COLO829 (cell line): Measurements from ENCODE around the gene TH.

Source experiments
- DNase-seq: peaks from one replicate; pipeline ENCODE4 v3.0.0; 2012; ENCODE audit warnings: low spot score

TH gene

DNA sequence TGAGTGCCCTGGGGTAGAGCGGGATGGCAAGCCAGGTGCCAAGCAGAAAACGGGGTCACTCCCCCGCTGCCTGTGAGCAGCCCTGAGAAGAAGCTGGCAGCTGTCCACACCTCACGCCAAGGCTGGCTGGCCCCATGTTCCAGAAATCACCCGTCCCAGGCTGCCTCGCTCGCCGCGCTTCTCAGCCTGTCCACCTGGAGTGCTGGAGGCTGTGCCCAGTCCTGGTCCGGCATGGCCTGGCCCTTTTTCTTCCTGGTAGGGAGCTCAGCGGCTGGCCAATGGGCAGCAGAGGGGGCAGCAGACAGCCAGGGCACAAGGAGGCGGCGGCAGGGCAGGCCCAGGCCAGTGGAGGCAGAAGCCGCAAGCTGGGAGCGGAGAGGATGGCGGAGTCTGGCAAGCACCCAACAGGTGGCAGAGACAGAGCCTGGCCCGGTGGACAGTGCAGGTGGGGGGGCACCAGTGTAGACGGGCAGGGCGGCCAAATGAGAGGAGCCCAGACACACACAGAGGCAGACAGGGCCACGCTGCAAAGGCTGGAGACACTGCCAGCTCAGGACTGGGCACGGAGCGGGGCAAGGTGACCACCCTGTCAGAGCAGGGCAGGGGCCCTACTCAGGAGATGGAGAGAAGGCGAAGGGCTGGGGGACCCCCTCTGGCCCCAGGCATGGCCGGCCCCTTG, 37.2 kb upstream of the TH start:
- no peak for DNase-seq

DNA sequence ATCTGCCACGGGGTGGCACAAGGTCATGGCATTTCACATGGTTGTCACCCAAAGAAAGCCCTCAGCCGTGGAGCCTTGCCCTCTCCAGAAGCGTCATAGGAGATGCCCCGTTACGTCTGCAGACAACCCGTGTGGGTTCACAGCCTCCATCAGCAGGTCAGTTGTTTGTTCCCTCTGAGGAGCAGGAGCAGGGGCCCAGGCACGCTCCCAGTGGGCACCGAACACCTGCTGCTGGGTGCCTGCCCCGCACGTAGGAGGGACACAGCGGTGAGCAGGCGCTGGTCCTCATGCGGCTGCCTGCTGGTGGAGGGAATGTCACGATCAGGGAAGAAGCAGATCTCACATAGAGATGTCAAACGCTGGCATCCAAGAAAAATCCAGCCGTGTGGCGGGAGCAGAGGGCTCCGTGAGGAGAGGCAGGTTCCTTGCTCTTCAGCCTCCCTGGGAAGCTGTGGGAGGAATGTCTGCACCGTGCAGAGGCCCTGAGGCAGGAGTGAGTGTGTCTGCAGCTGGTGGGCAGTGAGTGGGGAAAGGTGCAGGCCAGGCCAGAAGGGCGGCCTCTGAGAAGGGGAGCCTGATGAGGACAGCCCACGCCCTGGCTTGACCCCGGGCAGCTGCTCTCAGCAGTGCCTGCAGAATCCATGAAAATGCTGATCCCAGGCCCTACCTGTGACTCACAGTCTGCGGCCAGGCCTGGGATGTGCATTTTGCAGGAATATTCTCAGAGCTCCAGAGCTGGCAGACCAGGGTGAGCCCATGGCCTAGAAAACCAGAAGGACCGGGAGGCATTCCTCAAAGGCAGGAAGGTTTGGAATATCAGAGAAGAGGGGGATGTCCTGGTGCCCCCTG, 36.4 kb upstream of the TH start:
- no peak for DNase-seq

DNA sequence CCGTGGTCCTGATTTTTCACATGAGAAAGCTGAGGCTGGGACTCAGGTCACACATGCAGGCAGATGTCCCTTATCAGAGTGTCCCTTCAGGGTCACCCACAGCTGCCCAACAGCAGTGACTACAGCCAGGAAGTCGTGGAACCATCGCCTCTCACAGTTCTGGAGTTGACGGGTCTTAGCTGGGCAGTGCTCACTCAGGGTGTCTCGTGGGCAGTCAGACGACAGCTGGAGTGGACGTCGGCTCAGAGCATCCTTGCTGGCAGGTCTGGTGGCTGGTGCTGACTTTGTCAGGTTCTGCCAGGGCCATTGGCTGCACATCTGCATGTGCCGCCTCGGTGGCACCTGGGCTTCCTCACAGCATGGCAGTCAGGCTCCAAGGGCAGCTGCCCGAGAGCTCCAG, 35.6 kb upstream of the TH start:
- DNase-seq: no peak

DNA sequence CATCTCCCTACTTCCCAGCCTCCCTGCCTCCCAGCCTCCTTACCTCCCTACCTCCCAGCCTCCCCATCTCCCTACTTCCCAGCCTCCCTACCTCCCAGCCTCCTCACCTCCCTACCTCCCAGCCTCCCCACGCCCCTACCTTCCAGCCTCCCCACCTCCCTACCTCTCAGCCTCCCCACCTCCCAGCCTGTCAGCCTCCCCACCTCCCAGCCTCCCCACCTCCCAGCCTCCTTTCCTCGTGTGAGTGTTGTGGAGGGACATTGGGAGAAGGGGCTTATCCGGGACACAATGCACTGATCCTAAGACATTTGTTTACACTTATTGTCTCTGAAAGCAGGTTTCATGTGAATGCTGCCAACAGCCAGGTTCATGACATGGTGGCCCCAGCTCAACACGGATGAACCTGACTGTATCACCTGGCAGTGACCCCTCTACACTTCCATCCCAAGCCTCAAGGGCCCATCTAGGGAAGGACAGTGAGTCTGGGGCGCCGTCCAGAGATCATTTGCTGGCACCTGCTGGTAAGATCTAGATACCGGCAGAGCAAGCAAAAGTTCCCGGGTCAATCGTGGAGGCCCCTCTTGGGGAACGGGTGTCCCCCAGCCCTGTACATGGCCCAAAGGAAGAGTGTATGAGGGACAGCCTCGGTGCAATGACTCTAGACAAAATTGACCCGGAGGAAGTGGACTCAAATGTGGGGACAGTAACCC, 34.5 kb upstream of the TH start:
- no peak for DNase-seq

DNA sequence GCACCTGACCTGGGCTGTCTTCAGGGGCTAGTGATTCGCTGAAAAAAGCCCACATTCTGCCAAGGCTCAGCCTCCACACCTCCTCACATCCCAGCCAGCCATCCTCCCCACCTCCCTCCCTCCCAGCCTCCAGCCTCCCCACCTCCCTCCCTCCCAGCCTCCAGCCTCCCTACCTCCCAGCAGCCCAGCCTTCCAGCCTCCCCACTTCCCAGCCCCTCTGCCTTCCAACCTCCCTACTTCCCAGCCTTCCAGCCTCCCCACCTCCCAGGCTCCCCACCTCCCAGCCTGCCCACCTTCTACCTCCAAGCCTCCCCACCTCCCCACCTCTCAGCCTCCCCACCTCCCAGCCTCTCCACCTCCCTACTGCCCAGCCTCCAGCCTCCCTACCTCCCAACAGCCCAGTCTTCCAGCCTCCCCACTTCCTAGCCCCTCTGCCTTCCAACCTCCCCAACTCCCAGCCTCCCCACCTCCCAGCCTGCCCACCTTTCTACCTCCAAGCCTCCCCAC, 33.7 kb upstream of the TH start:
- DNase-seq: no peak

DNA sequence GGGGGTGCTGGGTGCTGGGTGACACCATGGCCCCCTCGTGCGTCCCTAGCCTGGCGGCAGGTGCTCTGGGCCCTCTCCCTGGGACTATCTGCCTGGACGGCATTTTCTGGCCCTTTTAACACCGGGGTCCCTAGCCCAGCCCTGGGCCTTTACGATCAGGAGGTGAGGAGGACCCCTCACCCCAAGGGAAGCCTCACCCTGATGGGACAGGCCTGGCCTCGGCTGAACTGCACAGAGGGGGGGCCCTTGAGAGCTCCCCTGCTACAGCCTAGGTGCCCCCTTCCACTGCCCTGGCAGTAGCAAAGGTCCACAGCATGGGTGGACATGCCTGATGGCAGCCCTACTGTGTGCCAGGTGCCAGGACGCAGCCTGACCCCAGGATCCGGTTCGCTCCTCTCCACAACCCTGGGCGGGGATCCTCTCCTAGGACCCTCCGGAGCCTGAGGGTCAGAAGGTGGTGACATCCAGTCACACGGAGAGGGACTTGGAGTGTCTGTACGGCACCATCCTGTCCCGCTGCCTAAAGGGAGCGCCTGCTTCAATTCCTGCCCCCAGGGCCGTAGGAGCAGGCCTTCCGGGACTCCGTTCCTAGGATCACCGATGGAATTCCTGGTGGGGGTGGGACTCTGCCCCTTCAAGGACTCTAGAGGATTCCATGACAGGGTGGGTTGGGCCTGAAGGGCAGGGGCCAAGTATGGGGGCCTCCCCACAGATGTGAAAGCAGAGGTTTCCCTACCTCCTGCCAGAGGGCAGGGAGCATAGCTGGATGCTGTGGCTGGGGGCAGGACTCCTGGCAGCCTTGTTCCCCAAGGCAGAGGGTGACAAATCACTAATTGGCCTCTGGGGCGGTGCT, 33.0 kb upstream of the TH start:
- DNase-seq: no peak

DNA sequence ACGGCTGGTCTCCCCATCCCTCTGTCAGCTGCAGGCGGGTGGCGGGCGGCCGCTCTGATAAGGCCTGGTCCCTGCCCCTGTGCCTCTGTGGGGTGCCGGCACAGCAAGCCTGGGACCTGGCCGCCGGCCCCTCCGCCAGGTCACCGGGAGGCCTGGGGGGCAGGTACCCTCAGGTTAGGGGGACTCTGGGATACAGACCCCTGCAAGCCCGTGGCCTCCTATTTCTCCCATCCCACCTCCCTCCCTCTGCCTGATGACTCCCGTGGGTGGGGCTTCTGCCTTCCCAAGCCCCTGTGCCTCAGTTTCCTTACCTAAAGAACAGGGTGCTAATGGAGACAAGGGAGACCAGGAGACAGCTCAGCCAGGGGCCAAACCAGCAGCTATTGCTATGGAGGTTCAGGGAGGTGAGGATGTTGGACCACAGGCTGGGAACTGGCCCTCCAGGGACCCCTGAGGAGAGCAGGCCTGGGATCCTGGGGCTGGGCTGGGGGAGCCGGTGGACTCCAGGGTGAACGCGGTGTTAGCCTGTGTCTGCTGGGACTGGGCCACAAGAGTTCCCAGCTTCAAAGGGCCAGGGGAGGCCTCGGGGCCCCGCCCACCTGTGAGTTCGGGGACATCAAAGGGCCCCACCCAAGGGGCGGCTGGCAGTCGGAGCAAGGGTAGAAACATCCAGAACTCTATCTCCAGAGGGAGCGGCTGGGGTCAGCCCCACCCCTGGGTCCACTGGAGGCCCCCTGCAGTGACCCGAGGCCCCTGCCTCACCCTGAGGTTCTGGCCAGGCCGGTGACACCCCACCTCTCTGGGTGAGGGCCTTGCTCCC, 32.0 kb upstream of the TH start:
- no peak for DNase-seq

DNA sequence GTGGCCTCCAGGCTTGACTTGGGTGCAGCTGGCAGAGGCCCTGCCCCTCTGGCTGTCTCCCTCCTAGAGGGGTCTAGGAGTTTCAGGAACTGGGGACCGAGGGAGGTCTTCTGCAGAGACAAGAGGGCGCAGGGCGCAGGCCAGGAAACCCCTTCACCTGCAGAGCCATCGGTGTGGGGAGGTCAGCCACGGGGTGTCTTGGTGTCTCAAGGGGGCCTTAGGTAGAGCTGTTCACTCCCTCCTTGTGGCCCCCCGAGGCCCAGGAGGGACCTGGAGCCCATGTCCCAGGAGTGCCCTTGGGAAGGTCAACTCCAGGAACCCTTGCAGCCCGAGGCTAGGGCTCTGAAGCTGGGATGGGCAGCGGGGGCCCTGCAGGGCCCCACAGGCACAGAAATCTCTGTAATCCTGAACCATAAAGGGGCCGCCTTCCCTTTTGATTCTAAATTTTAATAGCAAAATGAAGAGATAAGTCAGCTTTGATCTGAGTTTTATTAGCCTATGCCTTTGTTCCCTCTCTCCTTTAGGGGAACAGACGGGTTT, 31.4 kb upstream of the TH start:
- DNase-seq: no peak

DNA sequence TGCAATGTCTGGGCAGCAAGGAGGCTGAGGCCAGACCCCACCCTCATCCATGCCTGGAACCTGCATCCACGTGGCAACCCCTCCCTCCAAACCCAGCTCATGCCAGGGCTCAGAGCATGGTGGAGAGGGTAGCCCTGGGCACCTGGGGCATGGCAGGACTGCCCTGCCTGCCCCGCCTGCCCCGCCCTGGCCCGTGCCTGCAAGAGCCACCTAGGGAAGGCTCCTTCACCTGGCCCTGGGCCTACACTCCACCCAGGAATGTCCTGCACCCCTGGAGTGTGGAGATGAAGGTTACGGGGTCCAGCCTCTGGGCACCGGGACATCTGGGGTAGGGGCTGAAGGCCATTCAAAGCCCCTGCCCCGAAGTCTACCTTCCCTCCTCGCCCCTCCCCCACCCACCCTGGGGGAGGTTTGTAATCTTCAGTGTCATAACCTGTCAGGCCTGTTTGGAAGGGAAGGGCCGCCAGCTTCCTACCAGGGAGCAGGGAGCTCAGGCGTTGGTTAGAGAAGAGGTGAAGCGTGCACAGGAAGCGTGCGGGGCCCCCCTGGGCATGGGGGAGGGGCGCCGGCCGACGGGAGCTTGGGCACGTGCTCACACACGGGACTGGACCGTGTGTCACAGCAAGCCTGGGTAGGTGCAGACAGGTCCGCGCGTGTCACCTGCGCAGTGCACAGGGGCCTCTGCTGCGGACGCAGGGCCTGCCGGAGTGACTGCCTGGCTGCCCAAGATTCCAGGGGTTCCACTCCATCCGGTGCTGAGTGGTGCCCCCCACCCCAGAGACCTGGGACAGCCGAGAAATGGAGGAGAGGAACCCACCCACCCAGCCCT, 30.7 kb upstream of the TH start:
- no peak for DNase-seq

DNA sequence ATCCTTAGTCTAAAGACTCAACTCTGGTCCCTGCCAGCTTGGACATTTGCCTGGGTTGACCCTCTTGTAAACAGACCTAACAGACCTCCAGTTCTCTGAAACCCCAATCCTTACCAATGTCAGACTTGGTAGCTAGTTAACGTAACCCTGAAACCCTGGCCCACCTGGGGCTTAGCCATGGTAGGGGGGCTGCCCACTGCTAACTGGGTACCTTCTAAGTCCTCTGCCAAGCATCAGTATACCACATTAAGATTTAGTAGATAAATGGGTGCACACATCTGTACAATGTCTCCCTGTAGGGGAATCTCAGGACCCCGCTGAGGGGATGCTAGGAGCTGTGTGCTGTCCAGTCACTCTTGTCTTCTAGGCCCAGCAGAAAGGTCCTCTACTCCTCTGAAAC, 29.9 kb upstream of the TH start:
- no peak for DNase-seq

DNA sequence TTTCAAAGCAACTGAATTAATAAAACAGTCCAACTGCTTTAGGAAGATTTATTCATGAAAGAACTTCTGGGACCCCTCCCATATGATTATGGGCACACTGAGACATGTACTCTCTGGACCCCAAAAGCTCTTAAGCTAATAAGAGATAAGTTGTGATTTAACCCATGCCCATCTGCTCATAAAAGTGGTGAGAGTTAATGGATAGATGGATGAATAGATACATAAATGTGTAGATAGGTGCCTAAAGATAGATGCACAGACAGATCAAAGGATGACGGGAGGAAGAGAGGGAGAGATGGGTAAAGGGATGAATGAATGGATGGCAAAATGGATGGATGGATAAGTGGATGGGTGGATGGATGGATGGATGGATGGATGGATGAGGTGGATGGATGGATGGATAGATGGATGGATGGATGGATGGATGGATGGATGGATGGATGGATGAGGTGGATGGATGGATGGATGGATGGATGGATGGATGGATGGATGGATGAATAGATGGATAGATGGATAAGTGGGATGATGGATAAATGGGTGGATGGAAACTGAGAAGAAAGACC, 29.4 kb upstream of the TH start:
- DNase-seq: no peak

DNA sequence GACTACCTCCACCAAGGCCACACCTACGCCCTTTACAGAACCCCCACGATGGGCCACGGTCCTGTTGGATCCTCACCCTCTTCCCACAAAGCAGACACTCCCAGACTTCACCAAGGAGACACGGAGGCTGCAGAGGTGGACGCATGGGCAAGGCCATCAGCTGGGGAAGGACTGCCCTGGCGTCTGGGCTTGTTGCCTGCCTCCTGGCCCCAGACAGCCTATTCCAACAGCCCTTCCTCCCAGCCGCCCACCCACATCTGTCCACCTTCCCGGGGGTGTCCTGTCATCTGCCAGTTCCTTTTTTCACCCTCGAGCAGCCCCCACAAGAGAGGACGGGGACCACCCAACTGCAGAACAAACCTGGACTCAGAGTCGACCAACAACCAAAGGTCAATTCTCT, 28.9 kb upstream of the TH start:
- no peak for DNase-seq

DNA sequence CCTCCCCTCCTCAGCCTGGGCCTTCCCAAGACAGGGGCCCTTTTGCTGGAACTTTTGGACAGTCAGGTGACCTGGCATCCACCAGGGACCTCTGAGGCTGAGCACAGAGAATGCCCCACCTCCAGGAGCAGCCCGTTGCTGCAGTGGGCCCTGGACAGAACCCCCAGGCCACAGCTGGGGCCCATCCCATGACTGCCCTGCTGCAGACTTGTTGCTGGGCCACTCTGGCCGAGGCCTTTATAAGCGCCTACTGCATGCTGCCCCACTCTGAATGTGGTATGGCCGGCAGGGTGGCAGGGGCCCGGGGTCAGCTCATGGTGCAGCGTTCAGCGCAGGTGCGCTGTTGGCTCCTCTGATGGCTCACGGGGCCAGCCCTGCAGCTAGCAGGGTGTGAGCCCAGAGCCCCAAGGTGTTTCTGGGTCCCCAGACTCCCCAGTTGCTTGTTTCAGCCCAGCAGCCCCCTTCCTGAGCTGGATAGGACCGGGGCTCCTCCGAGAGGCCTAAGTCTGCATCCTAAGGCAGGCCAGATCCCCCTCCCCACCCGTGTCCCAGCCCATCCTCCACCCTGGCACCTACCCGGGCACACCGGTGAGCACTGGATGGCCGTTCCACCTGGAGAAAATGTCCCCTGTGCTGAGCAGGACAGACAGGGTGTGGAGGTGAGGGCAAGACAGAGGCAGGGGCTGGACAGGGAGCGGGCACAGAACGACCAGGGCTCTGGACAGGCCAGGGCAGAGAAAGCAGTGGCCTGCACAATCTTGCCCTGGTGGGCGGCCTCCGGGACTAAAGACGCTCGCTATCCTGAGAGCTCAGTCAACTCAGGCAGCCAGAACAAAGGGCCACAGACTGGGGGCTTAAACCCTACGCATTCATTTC, 28.1 kb upstream of the TH start:
- DNase-seq: no peak

DNA sequence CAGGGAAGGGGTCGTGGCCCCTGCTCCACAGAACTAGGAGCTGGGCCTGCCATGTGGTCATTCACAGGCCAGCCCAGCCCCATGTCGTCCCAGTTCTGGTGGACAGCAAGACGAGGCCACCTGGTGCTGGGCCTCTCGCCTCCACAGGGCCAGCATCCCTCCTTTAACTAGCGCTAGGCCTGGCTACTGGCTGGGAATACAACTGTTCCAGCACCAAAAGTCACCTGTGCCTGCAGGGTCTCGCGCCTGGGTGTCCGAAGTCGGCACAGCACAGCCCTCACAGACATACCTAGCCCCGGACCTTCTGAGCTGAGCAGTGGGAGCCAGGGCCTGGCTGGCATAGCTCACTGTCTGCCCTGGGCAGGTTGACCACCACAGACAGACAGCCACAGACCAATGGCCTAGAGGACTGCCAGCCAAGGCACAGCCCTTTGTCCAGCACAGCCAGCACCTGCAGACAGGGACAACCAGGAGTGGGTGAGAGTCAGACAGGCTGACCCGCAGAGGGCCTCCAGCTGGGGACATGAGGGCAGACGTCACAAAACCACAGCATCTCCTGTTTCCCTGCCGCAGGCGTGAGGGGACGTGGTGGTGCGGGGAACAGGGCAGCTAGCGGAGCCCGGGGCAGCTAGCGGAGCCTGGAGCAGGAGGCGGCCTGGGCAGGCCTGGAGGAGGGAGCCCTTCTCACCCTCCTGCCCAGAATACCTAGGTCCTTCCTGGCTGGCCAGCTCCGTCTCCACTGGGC, 27.2 kb upstream of the TH start:
- no peak for DNase-seq

DNA sequence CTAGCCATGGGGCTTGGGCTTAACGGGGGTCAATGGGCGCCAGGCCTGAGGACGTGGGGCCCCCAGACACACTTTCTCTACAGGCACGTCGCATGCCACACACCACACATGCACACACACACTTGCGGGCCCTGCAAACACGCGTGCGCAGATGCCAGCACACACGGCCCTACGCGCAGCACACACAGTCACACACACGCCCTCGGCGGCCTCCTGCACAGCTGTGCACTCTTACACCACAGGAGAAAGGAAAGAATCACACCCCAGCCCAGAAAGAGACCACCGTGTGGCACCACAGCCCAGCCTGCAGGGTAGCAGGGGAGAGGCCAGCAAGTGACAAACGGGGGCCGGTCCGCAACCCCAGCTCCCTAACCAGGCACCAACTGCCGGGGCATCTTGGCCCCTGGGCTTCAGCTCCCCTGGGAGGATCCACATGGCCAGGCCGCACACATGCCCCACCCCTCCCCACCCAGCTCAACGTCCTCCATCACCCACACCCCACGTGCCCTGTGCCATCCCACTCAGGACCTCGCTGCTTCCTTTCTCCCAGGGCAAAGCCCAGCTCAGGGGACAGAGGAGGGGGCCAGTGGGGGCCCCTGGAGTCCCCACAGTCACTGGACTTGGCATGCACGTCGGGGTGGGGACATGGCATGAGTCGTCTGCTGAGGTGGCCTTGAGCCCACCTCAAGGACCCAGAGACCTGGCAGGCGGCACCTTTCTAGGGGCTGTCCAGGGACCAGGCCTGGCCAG, 26.3 kb upstream of the TH start:
- DNase-seq: no peak

DNA sequence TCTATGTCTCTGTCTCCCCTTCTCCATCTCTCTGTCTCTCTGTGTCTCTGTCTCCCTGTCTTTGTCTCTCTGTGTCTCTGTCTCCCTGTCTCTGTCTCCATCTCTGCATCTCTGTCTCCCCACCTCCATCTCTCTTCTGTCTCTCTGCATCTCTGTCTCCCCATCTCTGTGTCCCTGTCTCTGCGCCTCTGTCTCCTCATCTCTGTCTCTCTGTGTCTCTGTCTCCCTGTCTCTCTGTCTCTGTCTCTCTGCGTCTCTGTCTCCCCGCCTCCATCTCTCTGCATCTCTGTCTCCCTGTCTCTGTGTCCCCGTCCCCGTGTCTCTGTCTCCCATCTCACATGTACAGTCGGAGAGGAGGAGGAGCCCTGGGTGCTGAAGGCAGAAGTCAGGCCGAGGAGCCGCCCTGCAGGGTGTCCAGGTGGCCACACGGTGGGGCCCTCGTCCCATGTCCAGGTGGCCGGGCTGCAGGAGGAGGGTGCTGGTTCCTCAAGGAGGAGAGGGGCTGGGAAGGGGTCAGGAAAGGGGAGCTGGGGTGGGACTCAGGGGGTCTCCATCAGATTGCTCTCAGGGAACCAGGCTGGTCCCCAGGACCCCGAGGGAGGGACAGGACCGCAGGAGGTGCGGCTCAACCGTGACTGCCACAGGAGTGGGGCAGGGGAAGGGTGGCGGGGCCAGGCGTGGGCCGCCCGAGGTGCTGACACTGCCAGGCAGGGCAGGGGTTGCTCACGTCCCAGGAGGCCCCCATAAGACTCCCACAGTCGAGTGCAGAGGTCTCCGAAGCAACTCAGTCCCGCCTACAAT, 25.6 kb upstream of the TH start:
- DNase-seq: no peak
